Peyer's patch (tissue), 4 donors: ENCODE results near the gene UFC1. TPM values are rescaled to one million over a fixed set of nuclear protein-coding genes. Genes with fewer than 3 reads are reported as not detected.
A peak's percentile ranks its signal among the peaks of the same experiment; 100 is the strongest.

Experiments
- DNase-seq, 3 donors: peaks; one replicate each; pipeline ENCODE4 v3.0.0-alpha.2; 2017 to 2019
- H3K27ac ChIP-seq, 4 donors: fragments of 200-600 bp; sonication (generic); one replicate each; pipeline ENCODE4 v1.5.1; 2016 to 2019
- H3K27me3 ChIP-seq, 2 donors: fragments of 200-600 bp; sonication (generic); one replicate each; pipeline ENCODE4 v1.5.1; 2019
- H3K36me3 ChIP-seq, 3 donors: fragments of 200-600 bp; sonication (generic); one replicate each; pipeline ENCODE4 v1.5.1; 2016 to 2019
- H3K4me1 ChIP-seq, 4 donors: fragments of 200-600 bp; sonication (generic); one replicate each; pipeline ENCODE4 v1.5.1; 2016 to 2019
- H3K4me3 ChIP-seq, 4 donors: fragments of 200-600 bp; sonication (generic); 1 replicate in 3 of 4; 2 replicates in 1 of 4; pipeline ENCODE4 v1.5.1; 2016 to 2019; ENCODE audit warnings: mild to moderate bottlenecking in 1 of 4
- H3K9me3 ChIP-seq, 4 donors: fragments of 200-600 bp; sonication (generic); one replicate each; pipeline ENCODE4 v1.5.1; 2016 to 2019; ENCODE audit warnings: mild to moderate bottlenecking in 1 of 4
- CTCF ChIP-seq, 6 experiments: fragments of 450-650 bp in 4 of 6; fragments of 200-600 bp in 2 of 6; sonication (generic) in 1 of 6; IDR thresholded peaks; one replicate each; pipeline ENCODE4 v1.5.1; 2017 to 2019; ENCODE audit warnings: antibody characterized with exemption in 6 of 6, mild to moderate bottlenecking in 3 of 6, moderate library complexity in 1 of 6
- POLR2A ChIP-seq, 2 donors: fragments of 450-650 bp; IDR thresholded peaks; one replicate each; pipeline ENCODE4 v1.5.1; 2017; ENCODE audit warnings: antibody characterized with exemption in 2 of 2, mild to moderate bottlenecking in 2 of 2, moderate library complexity in 2 of 2
- total RNA-seq, 4 donors: library from RNA; depleted of rRNA; stranded (reverse); fragments of >200 nt; gene quantifications; one replicate each; pipeline ENCODE4 v1.1.0, GENCODE V29; 2016

Gene UFC1
- total RNA-seq, 4 donors from 2014 or later: 36.9 to 82.5 (median 61.7) TPM

GRCh38 chr1:161185282-161185682 is 31.5 kb downstream of the UFC1 start:
- Histone ChIP-seq H3K4me3 (no peak overlapping the region), H3K9me3 (no peaks in the 10 kb centered on the region), H3K27me3 (no peaks in the 10 kb centered on the region), H3K27ac (peak overlapping the region; percentile 54 to 80 (median 70)), H3K4me1 (peaks cover 0 to 23% (median 3%) of the 10 kb centered on the region in 4 donors), H3K36me3 (no peaks in the 10 kb centered on the region)
- TF ChIP-seq CTCF (IDR thresholded peaks at IDR 0.05) (no peak), POLR2A (IDR thresholded peaks at IDR 0.05) (no peak)
- DNase-seq: peak; percentile 7 to 93 (median 90)

DNA sequence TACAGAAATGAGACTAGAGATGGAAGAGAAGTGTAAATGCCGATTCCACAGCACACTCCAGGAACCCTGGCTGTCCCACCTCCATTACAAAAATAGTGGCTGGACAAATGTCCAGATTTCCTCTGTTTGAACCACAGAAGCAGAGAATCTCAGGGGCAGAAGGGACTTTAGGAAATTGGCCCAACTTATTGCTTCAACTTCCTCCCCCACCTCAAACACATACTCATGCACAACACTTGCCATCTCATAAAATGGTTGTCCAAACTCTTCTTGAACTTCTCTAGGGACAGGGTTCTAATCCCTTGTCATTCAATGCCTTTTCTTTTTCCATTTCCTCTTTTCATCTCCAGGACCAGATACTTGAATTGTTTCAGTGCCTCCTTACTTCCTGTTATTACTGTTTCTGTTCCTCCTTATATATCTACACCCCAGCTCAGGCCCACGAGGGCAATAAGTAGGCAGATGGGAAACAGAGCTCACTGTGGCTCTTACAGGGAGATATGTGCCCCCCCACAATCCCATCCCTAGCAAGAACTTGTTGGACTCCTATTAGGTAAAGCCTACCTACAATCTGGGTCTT is 32.0 kb downstream of the UFC1 start:
- Histone ChIP-seq H3K36me3 (no peaks in the 10 kb centered on the region), H3K9me3 (no peaks in the 10 kb centered on the region), H3K27ac (peak overlapping the region; percentile 54 to 80 (median 70)), H3K4me3 (no peak overlapping the region), H3K27me3 (no peaks in the 10 kb centered on the region), H3K4me1 (peaks cover 0 to 23% (median 3%) of the 10 kb centered on the region in 4 donors)
- DNase-seq: peak in 1 of 3 donors; percentile 75
- TF ChIP-seq CTCF (IDR thresholded peaks at IDR 0.05): no peak
- TF ChIP-seq POLR2A (IDR thresholded peaks at IDR 0.05): no peak

- no peaks in the 10 kb centered on the region for H3K27me3 ChIP-seq
- H3K9me3 ChIP-seq: no peaks in the 10 kb centered on the region
- H3K27ac ChIP-seq: peak overlapping the region in 2 of 4 donors; percentile 22 to 64
- TF ChIP-seq CTCF (IDR thresholded peaks at IDR 0.05): no peak
- TF ChIP-seq POLR2A (IDR thresholded peaks at IDR 0.05): no peak
- no peaks in the 10 kb centered on the region for H3K36me3 ChIP-seq
- no peak overlapping the region for H3K4me3 ChIP-seq
- no peak for DNase-seq
- peaks cover 0 to 15% (median 3%) of the 10 kb centered on the region in 4 donors for H3K4me1 ChIP-seq
These were observed 33.5 kb downstream of the UFC1 start for GRCh38 chr1:161187311-161187710.

GRCh38 chr1:161188381-161188780 is 34.6 kb downstream of the UFC1 start:
- Histone ChIP-seq H3K4me3 (no peak overlapping the region), H3K27me3 (no peaks in the 10 kb centered on the region), H3K36me3 (no peaks in the 10 kb centered on the region), H3K27ac (peak overlapping the region in 1 of 4 donors; percentile 17), H3K9me3 (no peaks in the 10 kb centered on the region), H3K4me1 (peaks cover 0 to 17% (median 4%) of the 10 kb centered on the region in 4 donors)
- TF ChIP-seq POLR2A (IDR thresholded peaks at IDR 0.05) (no peak), CTCF (IDR thresholded peaks at IDR 0.05) (no peak)
- no peak for DNase-seq

GRCh38 chr1:161189036-161189435 is 35.3 kb downstream of the UFC1 start:
- TF ChIP-seq CTCF (IDR thresholded peaks at IDR 0.05): no peak
- no peak for TF ChIP-seq POLR2A (IDR thresholded peaks at IDR 0.05)
- peaks cover 0 to 17% (median 7%) of the 10 kb centered on the region in 4 donors for H3K4me1 ChIP-seq
- H3K9me3 ChIP-seq: no peaks in the 10 kb centered on the region
- no peak overlapping the region for H3K27ac ChIP-seq
- no peak for DNase-seq
- no peaks in the 10 kb centered on the region for H3K27me3 ChIP-seq
- H3K36me3 ChIP-seq: no peaks in the 10 kb centered on the region
- H3K4me3 ChIP-seq: no peak overlapping the region
